HG03520 (cell line): ENCODE measurements around the gene LMTK2.

Source experiments
- ATAC-seq: cut with Tn5 transposase; IDR thresholded peaks from one replicate; pipeline ENCODE4 v1.9.1; 2021; ENCODE audit warnings: mild to moderate bottlenecking, moderate library complexity; ENCODE audit not compliant: unreplicated experiment

Gene LMTK2

DNA sequence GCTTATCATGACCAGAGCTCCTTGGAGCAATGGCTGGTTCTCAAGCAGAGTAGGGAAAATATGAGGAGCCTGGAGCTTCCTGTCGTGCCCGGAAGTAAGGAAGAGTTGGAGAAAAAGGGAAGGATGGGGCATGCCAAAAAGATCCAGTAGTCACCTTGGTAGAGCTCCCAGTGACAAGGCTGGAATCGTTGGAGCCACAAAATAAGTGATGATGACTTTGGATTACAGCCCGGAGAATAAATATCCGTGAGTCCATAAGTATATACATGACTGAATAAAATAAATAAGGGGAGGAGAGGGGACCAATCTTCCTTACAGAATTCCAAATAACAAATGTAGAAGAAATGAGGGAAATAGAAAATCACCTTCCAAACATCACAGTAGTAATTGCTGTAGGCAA is 29.3 kb downstream of the LMTK2 start:
- no peak for ATAC-seq

GRCh38 chr7:98136423-98136822 is 29.8 kb downstream of the LMTK2 start:
- ATAC-seq, result no peak

- ATAC-seq, result no peak
Observed at GRCh38 chr7:98137134-98137825, 30.6 kb downstream of the LMTK2 start.

GRCh38 chr7:98137826-98138151 is 31.1 kb downstream of the LMTK2 start:
- peak; percentile 68 for ATAC-seq

DNA sequence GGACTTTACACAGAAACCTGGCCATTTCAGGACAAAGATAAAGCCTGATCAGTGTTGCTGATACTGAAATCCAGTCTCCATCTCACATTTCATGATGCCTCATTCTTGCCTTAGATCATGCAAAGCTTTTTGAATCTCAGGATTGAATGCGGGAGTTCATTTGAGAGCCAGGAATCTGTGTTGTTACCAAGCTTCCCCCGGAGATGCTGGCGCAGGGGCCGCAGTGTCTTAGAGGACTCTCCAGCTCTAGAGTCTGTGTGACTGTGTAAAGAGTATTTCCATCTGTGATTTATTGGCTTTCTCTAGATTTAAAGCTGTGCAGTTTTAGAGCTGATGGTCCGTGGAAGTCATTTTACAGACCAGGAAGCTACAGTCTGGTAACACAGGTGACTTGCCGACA is 32.0 kb downstream of the LMTK2 start:
- ATAC-seq, result no peak

- ATAC-seq, result no peak
Observed at GRCh38 chr7:98142658-98143057, 36.0 kb downstream of the LMTK2 start.

GRCh38 chr7:98148607-98149006 is 41.9 kb downstream of the LMTK2 start:
- no peak for ATAC-seq

DNA sequence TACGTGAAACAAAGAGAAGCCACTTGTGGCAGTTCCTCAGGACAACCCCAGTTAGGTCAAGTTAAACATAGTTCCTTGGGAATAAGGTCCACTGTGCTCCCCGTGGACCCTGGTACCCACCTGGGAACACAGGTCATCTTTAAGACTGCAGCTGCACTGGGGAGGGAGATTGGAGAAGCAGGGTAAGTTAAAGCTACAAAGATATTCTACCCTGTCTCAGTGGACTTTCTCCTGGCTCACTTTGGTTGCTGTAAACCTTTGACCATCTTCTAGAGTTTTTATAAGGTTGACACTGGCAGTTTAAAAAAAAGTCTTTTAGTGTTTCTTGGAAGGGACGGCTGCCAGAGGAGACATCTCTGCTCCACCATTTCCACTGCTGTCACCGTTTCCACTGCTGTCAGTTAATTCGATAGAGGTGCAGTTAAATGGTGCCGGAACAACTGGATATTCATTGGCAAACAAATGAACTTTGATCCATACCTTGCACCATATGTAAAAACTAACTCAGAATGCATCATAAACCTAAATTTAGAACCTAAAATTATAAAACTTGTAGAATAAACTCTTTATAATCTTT is 42.5 kb downstream of the LMTK2 start:
- no peak for ATAC-seq

DNA sequence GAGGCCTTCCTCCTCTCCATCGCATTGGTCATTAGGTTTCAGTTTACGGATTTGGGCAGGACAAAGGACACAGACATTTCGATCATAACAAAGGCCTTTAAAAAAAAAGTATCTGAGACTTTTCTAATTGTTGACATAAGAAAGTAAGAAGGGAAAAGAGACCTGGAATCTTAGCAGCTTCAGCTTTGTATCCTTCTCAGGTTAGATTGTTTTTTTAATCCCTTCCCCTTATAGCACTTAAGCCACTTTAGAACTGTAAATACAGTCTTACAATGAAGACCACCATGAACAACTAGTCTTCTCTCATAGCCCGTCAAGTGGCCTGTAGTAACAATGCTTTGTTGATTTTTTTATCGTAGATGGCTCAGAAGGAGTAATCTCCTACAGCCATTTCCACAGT is 45.2 kb downstream of the LMTK2 start:
- no peak for ATAC-seq

GRCh38 chr7:98156700-98157099 is 50.0 kb downstream of the LMTK2 start:
- no peak for ATAC-seq

- no peak for ATAC-seq
Observed at GRCh38 chr7:98157761-98158160, 51.1 kb downstream of the LMTK2 start.

DNA sequence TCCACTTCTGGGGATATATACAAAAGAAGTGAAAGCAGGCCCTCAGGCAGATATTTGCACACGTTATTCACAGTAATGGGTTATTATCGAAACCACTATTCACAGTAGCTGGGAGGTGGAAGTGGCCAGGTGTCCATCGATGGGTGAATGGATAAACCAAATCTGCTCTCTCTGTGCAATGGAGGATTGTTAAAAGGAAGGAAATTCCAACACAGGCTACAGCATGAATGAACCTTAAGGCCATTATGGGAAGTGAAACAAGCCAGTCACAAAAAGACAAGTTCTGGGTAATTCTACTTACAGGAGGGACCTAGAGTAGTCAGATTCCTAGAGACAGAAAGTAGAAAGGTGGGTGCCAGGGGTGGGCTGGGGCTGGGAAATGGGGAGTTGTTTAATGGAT is 56.1 kb downstream of the LMTK2 start:
- ATAC-seq, result no peak

DNA sequence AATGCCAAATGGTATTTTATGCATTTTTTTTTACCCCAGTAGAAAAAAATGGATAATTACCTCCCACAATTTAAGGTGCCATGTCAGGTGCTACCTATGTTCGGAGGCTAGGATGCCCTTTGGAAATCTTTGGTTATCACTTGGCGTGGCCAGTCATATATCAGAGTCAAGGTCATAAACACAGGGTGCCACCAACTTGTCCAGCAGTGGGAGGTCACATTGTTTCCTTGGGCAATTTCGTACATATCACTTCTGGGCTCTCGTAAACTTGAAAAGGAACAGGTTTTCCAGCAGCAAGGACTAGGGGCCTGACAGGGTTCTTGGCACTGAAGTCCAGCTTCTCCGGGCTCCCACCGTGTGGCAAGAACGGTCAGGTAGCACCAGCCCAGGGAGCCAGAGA is 56.6 kb downstream of the LMTK2 start:
- no peak for ATAC-seq

DNA sequence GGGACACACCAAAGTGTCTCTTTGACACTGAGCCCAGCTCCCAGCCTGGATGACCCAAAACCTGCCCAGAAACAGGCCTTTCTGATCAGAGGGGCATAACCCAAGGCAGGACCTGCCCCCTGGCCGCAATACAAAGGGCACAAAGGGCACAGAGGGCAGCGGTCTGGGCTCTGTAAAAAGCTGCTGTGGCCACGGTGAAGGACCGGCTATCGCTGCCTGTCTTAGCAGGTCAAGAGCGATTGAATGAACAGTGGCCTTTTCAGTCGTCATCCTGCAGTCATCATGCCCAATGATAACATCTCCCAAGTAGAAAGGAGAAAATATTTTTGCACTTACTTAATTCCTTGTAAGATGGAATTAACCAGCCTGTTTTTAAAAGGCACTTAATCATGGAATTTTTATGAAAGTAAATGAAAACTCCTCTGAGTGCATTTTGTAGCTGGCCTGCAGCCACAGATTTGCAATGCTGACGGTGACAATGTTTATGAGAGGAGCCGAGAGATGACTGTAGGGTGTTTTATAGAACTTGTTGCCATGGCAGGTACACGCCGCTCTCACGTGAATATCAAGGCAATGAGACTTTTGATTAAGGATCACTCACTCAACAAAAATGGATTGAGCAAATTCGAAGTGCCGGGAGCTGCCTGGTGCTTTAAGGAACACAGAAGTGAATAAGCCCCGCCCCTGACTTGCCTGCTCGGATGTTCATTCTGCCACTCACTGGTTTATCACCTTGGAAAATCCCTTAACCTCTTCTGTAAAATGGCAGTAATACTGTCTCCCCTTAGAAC is 57.2 kb downstream of the LMTK2 start:
- no peak for ATAC-seq

GRCh38 chr7:98165827-98166667 is 59.4 kb downstream of the LMTK2 start:
- peak; percentile 61 for ATAC-seq

DNA sequence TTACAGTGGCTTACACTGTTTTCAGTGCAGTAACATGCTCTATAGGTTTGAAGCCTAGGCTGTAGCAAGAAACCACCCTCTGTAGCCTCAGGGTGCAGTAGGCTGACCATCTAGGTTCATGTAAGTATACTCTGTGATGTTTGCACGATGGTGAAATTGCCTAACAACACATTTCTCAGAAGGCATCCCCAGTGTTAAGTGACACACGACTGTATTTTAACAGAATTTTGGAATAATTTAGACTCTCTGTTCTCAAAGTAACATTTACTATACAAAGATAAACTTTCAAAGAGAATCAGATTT is 60.0 kb downstream of the LMTK2 start:
- no peak for ATAC-seq

DNA sequence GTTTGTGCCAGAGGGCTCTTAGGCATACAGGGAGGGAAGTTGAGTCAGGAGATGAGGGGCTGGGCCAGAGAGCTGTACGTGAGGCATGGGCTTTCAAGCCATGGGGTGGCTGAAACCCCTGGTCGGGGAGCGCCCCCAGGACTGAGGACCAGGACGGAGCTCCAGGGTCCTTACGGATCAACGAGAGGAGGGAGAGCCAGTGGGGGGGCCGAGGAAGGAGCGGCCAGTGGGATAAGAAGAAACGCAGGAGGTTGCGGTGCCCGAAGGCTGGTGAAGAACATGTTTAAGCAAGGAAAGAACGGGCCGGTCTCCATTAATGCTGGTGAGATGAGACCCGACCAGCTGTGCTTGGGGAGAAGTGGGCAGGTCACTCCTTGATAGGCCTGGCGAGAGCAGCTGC is 61.0 kb downstream of the LMTK2 start:
- ATAC-seq, result no peak

DNA sequence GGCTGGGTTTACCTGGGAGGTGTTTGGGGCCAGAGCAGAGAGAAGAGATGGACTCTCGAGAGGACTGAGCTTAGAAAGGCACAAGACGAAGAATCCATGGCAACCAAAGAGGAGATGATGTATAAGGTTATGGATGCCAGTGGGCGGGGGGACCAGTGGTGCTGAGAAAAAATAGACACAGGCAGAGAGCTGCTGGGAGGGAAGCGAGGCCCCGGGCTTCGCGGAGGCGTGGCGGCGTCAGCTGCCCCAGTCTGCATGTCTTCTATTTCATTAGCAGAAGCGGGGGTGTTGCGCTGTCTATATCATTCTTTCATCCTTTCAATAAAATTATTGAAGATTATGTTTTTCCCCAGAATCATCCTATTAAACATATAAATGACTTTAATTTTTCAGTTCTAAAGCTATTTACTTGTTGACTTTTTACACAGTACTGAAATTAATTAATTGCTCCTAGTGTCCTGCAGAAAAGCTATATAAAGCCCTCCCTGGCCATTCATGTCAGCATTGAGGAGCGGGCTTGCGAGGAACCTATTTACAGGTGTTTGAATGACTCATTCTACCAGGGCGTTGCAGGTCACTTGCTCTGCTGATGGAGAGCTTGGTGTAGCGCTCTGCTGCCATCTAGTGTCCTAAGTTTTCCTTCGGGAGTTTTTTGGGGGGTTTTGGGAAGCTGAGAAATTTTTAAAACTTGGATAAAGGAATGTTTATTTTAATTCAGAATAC is 61.7 kb downstream of the LMTK2 start:
- ATAC-seq, result peak; percentile 59

- ATAC-seq, result no peak
Observed at GRCh38 chr7:98168904-98169621, 62.4 kb downstream of the LMTK2 start.

GRCh38 chr7:98170966-98171365 is 64.3 kb downstream of the LMTK2 start:
- no peak for ATAC-seq
